Measurements from ENCODE around the gene WDFY2.

WDFY2 gene

DNA sequence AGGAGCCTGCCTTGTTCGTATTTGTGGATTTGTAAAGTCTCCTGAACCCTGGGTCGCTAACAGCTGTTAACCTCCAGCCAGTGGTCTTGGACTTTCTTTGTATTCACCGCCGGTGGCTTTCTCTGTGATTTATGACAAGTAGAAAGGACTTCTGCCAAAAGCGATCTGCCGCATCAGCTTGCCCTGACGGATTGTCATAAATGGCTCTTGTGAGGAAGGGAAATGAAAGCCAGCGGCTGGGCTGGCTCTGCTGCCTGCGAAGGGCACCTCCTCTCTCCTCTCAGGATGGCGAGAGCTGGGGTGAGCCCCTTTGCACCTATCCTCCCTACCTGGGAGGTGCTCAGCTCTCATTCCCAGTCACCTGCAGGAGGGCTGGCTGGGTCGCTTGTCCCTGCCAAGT, 194.1 kb downstream of the WDFY2 start:
- peak; percentile 10 for DNase-seq

DNA sequence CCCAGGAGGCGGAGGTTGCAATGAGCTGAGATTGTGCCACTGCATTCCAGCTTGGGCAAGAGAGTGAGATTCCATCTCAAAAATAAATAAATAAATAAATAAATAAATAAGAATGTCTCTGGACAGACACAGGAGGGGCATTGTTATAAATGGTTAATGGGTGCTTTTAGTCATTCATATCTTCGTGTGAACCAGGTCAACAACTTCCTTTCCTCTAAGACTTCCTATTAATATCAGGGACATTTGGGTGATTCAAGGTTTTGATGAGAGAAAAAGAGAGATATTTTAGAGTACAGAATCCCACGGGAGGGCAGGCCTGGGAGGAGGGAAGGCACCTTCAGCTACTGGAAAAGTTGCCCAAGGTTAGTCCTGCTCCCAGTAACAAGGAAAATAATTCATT, 195.8 kb downstream of the WDFY2 start:
- DNase-seq: no peak

DNA sequence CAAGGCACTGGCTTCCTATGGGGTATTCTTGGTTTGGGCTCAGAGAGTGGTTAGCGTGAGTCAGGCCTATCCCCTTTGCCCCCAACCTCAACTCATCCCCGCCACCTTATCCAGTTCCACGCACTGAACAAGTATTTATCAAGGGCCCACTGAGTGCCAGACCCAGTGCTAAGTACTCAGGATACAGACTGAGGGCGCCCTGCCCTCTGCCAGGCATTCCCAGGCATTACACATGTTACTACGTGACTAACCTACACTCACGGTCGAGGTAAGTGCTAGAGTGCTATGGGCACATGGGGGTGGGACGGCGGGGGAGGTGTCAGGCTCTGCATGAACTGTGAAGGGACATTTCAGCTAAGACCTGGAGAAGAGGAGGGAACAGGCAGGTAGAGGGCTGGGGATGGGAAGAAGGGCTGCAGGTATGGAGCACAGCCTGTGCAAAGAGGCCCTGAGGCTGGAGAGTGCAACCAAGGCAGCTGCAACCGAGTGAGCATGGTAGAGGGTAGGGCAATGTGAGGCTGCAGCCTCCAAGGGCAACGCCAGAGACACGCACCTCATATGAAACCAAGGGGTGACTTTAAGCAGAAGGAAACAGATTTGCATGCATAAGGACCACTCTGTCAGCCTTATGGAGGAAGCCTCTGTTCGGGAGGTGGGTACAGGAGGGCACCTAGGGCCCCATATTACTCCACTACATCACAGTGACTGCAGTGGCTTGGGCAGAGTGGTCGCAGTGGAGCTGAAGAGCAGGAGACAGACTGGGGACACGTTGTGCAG, 197.2 kb downstream of the WDFY2 start:
- DNase-seq: no peak

DNA sequence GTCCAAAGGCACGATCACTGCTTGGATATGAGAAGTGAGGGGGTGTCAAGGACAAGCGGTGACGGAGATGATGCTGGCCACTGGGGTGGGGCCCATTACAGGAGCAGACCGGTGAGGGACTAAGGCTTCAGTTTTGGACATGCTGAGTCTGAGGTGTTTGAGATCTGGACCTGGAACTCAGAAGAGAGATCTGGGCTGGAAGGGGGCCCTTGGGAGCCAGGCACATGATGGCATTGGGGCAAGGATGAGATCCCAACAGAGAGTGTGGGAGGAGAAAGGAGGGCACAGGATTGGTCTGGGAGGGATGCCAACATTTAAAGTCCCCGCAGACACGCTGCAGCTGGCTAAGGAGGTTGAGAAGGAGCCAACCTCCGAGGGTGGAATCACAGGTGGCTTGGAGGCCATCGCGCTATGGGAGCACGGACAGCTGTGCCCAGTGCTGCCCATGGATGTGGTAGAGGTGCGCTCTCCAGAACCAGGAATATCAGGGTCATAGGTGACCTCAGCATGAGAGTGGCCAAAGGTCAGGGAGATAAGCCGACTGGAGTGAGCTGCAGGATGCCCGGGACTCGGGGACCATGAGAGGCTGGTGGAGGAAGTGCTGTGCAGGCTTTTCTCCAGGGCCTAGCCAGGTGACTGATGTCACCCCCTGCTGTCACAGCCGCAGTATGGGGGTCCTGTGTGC, 197.9 kb downstream of the WDFY2 start:
- DNase-seq: no peak

DNA sequence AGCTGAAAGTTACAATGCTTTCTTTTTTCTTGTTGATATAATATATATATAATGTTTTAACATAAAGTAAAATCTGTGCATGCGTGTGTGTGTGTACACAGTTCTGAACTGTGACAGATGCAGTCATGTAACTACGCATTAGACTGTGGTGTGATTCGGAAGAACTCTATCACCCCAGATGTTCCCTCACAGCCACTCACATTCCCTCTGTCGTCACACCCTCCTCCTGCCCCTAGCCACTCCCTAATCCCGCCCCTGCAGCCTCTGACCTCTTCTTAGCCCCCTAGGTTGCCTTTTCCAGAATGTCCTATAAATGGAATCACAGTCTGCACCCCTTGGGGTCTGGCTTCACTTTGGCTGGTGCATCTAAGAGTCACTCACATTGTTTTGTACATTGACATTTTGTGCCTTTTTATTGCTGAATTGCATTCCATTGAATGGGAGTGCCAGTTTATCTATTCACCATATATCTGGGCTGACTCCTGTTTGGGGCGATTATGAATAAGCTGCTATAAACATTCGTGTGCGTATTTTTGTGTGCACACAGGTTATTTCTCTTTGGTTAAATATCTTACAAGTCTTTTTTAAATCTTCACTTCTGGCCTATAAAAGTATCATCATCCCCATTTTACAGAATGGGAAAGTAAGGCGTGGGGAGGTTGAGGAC, 199.3 kb downstream of the WDFY2 start:
- no peak for DNase-seq

DNA sequence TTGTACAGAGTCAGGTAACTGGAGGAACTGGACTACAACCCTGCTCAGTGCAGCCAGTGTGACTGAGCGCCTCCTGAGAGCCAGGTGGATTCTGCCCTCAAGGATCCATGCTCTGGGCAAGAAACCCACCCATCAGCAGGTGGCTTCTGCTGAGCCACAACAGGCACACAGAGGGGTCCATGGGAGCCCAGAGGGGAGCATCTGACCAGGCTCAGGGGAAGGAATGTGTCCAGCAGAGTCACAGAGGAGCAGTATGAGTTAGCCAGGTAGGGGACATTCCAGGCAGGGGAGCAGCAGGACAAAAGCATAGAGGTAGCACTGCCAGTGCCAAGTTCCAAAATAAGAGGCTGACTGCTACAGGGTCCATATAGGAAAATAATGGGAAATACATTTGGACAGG, 199.8 kb downstream of the WDFY2 start:
- DNase-seq: no peak

DNA sequence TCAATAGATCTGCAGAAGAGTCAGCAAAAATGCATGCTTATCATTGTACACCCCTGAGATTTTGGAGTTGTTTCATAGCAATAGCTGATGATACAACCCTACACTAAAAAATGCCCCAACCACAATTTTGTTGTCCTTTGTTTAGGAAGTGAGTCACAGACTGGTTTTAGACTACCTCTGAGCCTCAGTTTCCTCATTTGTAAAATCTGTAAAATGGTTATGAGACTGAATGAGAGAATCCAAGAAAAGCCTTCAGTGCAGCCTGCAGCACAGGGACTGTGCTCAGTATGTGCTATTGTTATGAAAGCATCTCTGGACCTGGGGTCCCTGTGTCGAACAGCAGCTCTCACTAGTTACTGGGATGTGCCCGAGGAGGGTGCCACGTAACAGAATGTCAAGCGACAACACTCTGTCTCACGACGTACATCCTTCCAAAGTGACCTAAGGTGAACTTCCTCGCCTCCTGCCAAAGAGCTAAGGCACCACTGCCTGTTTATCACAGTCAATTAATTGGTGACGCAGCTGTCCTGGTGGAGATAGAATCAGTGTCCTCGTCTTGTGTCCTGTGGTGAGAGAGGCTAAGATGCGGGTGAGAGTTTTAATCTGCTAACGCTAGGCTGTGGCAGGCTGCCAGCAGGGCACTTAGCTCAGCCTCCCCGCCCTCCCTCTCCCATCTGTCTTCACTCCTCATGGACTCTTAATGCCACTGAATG, 201.6 kb downstream of the WDFY2 start:
- peak; percentile 89 for DNase-seq

DNA sequence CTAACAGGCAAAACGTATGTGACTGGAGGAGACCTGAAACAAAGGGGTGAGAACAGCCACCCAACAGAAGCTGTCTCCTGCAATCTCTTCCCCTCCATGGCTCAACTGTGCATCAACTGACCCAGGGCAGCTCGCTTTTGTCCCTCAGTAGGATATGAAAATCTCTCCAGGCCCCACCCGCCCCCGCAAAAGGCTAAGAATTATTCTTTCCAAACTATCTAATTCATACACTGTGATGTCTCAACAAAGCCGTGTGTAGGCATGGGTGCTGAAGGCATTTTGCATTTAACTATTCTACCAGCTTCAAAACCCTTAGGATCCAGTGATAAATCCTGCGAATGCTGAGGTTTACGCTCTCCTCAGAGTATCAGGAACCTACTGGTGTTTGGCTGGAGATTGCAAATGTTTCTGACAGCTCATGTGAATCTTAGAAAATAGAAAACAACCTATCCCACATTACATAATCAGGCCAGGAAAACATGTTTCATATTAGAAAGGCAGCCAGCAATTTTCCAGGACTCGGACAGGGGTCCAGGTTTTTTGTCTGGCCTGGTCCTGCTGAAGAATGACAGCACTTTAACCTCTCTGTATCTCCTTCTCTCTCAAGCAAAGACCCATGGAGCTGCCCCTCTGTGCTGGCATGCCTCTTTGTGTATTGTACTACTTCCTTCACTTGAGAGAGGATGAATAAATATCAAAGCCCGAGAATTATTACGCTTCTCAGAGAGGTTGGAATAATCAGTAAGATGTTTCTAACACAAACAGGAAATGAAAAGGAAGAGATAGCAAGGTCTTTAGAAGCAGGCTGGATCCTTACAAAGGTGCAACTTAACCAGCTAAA, 202.4 kb downstream of the WDFY2 start:
- DNase-seq: peak; percentile 41

DNA sequence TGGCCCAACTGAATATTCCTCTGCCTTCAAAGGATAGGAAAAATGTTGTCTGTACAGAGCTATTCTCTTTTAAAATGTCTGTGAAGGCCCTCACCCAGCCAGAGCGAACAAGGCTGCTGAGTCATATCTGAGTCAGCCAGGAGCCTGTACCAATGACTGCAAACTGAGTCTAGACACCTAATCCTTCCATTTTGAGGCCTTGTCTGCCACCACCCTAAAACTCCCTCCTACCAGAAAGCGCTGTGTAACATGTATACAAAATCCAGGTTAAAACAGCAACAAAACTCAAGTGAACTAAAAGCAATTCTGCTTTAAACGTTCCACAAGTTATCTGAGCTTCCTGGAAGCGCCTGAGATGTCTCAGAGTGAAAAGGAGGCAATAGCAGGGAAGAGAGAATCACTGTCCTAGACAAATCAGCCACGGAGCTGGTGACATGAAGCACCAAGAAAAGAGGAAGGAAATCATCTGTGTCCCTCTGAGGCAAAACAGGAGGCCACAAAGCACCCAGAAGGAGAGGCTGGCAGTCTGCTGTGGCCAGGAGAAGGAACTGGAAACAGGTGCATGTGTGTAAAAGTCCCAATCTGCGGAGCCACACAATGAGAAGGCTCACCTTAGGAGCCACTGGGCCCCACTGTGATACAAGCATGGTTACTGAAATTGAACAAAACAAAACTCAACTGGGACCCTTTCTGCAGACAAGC, 209.5 kb downstream of the WDFY2 start:
- DNase-seq: no peak

DNA sequence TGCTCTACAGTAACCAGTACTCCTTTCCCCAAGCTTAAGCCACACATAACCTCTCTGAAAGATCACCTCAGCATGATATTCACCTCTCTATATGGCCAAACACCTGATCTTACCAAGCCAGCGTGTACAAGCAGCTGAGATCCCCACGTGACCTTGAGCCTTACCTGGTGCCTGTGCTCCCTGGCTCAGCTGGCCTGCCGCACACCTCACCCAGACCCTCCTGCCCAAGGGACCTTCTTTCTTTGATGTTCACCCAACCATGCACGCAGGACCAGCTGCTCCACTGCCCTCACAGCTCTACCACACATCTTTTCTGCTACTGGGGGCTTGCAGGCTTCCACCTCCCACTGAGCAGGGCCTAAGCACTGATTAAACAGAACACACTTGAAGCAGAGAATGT, 210.7 kb downstream of the WDFY2 start:
- DNase-seq: no peak

DNA sequence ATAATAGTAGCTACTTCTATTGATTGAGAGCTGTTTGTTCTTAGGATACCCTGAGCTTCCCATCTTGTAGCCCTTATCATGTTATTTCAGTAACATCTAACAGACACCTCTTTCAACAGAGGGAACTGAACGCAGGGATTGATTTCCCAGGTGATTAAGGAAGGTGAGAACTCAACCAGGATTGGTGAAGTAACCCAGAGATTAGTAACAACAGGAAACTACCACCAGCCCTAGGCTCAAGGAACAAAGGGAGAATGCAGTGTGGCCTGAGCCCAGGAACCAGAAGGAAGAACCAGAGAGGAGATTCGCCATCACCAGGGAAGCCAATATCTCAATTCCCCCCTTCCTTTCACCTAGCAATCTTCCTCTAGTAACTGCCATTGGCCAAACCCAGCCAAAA, 211.2 kb downstream of the WDFY2 start:
- DNase-seq: no peak

DNA sequence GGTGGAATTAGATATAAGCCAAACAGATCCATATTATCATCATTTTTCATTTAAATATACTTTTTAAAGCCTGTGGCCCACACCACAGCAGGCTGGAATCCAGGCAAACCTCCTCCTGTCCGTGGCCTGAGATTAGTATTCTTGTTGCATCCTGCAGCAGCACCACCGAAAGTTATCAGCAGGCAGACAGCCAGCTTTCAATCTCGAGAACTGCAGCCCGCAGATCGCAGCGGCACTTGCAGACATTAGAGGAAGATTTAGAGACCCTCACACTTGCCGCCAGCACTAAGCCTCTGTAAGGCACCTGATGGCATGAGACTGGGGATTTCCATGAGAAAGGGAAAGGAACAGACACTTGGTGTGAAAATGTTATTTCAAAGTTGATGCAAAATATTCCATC, 212.3 kb downstream of the WDFY2 start:
- no peak for DNase-seq

DNA sequence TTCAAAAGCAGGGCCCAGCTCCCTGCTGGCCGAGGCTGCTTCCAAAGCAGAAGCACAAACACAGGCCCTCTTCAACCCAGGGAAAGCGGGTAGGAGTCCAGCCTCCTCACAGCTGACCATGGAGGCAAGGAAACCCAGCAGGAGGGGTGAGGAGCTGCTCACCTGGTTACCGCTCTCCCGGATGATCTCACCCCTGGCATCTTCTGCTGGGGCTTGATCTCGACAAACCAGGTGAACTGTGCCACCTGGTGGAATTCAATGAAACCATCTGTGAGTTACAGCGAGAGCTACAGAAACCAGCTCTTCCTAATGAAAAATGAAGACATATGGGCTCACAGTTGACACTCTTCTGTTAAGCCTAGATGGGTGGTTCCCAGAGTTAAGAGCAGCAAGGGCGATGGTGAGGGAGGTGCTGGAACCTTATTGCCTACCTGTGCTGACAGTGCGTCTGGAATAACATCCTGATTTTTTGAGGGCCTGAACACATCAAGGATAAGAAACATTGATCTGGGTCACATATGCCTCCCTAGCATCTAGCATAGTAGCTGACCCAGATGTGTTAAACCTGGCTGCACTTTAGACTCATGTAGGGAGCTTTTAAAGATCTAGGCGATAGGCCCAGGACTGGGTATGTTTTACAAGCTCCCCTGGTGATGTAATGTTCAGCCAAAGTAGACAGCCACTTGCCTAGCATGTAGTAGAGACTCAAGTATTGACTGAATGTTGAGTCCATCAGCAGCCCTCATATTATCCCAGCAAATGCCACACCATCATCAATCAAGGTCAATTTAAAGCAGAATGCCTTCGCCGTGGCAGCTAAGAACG, 213.6 kb downstream of the WDFY2 start:
- peak; percentile 54 for DNase-seq

DNA sequence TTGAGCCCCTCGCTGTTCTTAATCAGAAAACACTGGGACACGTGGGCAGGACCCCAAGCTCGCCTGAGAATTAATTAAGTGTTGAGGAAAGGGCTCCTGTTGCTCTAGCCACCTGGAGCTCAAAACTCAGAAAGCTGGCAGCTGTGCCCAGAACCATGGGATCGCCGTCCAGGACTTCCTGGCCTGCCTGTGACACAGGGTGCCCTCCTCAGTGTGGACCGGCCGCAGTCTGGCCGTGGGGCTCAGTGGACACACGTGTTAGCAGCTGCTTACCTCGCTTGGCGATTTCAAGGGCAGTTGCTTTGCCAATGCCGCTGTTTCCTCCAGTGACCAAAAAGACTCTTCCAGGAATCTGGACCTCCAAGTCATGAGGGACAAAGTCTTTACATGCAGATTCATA, 215.0 kb downstream of the WDFY2 start:
- DNase-seq: no peak

DNA sequence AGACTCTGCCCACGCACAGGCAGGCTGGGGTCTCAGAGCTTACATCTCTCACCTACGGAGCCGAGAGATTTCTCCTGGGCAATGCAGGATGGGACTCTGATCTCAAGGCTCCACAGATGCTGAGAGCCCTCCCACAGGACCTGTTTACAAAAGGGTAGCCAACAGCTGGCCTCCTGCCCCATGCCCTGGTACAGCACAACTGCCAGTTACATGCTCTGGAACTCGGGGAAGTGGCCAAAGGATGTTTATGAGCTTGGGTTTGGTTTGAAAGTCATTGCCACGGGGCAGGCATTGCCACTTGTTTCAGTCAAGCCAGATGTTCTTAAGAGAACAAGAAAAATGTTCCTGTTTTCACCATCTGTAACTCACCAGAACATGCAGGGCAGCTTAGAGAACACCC, 216.2 kb downstream of the WDFY2 start:
- no peak for DNase-seq

DNA sequence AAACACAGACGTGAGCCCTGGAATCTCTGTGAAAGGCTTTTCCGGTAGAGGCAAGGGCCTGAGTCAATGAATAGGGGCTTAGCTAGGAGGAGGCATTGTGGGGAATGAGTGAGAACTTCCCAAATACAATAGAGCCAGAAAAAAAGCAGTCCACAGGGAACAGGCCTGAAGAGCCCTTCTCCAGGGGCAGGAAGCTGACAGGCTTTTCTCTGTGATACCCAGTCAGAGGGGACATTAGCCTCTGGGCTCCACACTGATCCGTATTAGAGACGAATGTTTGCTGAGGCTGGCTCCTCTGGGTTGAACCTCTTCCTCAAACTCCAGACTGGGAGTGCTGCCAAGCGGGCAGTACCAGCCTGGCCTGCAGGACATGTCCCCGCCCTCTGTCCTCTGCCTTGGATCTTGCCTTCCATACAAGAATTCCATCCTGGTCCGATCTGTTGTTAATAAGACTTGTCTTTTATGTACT, 217.4 kb downstream of the WDFY2 start:
- DNase-seq: no peak

DNA sequence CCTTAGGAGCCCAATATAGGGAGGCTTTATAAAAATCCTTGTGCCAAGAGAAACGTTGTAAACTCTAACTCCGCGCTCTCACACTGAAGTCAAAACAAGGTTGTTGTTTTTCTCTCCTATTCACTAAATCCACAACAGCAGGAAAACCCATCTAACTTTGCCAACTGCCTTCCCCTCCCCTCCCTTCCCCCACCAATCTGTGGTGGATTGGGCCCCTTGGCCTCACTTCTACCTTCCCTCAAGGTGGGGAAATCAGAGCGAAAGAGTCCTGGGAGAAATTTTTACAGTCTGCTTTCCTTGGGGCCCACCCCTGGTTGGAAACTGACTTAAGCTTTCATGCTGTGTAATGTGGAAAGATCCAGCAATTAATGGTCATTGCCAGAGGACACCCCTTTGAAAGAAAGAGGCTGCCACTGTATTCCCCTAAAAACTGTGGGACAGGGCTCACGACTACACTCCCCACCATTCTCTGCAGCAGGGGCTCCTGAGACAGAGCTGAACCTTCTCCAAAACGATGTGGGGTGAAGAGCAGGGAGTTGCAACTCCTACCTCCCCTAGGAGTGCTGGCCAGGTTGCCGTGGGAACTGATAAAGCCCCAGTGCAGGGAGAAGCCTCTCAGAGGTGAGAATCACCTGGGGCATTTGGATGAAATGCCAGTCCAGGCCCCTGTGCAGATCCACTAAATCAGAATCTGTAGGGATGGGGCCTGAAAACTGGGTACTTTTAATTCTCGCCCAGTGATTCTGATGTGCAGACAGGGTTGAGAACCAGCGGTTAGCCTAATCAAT, 218.6 kb downstream of the WDFY2 start:
- no peak for DNase-seq

DNA sequence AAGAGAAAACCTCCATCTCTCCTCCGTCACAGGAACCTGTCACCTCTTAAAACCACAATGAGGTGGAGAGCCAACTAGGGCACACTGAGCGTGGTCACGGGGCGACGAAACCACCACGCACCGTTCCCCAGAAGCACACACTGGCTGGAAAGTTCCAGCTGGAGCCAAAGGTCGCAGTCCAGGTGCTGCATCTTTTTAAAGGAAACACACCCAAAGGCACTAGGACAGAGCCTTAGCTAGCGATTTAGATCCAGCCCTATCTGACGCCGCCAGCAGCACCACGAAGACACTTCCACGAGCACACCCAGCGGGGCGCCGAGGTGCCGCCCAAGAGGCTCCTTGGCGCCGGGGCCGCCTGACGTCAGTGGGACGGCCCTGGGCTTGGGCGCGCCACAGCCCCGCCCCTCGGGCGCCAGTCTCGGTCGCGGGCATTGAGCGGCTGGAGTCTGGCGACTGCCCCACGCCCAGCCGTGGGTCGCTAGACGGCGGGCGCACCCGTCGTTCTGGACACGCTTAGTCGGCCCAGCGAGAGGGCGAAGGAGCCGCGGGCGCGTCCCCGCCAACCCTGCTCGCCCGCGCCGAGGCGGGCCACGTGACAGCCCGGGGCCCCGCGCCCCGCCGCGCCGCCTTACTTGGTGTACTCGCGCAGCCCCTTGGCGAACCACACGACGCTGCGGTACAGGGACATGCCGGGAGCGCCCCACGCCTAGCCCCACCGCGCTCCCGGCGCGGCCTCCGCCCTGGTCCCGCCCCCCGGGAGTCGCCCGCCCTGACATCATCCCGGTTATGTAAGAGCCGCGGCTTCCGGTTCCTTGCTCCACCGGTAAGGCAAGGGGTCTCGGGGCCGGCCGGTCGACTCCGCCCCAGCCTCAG, 219.4 kb downstream of the WDFY2 start, which contains the start of gene DHRS12:
Gene DHRS12 (minus strand): TSS at position 742 of the 873 bp plus-strand sequence. CDS start 4,504 bp downstream, outside the sequence.
- DNase-seq: peak; percentile 48
